ENCODE data around the gene FLCN. TPM values are rescaled to one million over a fixed set of nuclear protein-coding genes. Genes with fewer than 3 reads are reported as not detected.

The FLCN gene
- total RNA-seq, 1 donor from 2014 or later = 106 TPM

DNA sequence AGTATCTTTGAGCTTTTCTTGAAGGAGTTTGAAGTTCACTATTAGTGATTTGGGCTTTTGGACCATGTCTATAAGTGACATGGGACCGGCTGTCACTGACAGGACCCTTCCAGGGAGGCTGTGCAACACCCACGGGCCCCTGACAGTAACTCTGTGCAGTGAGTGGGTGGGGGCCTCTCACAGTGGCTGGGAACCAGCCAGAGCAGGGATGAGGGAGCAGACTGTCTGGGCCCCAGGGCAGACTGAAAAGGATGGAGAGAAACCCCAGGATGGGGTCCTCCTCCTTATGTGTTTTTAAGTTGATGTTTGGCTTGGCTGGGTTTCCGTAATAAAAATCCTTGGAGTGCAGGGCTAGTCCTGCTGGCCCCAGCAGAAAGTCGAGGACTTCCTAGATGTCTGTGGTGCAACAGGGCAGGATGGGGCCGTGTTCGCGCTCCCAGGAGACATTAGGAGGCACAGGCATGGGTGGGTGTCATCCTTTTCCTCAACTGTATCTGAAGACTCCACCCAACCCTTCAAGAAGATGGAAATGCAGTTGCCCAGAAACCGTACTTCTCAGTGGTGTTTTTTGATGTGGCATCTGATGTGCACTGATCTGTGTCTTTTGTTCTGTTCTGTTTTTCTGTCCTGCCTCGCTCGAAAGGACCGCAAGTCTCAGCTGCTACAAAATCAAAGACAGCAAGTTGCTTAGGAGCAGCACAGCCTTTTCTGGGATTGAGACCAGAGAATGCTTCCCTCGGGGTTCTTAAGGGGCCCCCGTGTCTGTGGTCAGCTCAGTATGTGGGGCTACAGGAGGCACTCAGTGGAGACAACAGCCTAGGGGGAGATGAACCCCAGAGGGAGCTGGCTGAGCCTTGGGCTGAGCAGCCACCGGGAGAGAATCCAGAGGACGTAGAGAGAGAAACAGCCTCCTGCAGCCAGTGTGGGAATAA is 55.0 kb downstream of the FLCN start:
- no peaks in the 10 kb centered on the region for H3K9me3 ChIP-seq
- TF ChIP-seq, protein P1, sequence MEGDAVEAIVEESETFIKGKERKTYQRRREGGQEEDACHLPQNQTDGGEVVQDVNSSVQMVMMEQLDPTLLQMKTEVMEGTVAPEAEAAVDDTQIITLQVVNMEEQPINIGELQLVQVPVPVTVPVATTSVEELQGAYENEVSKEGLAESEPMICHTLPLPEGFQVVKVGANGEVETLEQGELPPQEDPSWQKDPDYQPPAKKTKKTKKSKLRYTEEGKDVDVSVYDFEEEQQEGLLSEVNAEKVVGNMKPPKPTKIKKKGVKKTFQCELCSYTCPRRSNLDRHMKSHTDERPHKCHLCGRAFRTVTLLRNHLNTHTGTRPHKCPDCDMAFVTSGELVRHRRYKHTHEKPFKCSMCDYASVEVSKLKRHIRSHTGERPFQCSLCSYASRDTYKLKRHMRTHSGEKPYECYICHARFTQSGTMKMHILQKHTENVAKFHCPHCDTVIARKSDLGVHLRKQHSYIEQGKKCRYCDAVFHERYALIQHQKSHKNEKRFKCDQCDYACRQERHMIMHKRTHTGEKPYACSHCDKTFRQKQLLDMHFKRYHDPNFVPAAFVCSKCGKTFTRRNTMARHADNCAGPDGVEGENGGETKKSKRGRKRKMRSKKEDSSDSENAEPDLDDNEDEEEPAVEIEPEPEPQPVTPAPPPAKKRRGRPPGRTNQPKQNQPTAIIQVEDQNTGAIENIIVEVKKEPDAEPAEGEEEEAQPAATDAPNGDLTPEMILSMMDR (IDR thresholded peaks at IDR 0.05) = no peak
- peaks cover 78% of the 10 kb centered on the region for H3K36me3 ChIP-seq
- peak overlapping the region; percentile 3 for H3K27ac ChIP-seq
- no peak overlapping the region for H3K4me3 ChIP-seq
- ATAC-seq (no peak), DNase-seq (no peak)
- H3K27me3 ChIP-seq = no peaks in the 10 kb centered on the region
- peaks cover 17% of the 10 kb centered on the region for H3K4me1 ChIP-seq
- intact Hi-C loops (cut with DNase I) = no loop called here

DNA sequence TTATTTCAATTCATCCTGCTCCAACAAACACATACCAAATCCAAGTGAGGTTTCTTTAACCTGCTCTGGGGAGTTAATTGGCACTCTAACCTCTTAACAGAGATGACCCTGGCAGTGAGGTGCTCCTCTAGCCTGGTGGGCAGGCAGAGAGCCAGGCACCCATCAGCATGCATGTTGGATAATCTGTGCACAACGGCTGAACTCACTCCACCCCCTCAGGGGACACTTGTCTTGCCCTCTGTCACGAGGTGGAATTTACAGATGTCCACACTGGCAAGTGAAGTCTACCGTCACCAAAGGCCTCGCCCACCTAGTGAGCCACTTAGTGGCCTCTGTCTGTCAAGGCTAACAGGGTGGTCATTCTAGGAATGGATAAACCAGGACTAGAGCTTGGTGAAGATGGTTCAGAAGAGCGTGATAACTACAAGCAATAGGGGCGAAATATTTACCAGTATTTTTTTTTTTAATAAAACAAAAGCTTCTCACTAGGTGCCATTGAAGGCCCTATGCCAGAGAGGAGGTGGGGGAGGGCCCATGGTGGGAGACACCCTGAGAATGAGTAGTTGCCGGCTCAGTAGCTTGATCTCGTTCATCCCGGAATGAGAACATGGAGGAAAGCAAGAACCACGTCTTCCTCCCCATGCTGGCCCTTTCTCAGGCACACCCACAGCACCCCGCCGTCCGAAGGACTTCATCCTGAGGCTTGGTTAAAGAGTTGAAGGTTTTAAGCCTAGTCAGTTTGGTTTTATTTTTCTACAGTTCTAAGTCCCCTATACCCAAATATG is 56.0 kb downstream of the FLCN start:
- Histone ChIP-seq H3K9me3 (no peaks in the 10 kb centered on the region), H3K27ac (no peak overlapping the region), H3K27me3 (no peaks in the 10 kb centered on the region), H3K4me3 (no peak overlapping the region), H3K4me1 (peaks cover 14% of the 10 kb centered on the region), H3K36me3 (peaks cover 88% of the 10 kb centered on the region)
- intact Hi-C loops (cut with DNase I) = no loop called here
- DNase-seq = no peak
- TF ChIP-seq, protein P1 (IDR thresholded peaks at IDR 0.05) = no peak
- ATAC-seq = no peak

DNA sequence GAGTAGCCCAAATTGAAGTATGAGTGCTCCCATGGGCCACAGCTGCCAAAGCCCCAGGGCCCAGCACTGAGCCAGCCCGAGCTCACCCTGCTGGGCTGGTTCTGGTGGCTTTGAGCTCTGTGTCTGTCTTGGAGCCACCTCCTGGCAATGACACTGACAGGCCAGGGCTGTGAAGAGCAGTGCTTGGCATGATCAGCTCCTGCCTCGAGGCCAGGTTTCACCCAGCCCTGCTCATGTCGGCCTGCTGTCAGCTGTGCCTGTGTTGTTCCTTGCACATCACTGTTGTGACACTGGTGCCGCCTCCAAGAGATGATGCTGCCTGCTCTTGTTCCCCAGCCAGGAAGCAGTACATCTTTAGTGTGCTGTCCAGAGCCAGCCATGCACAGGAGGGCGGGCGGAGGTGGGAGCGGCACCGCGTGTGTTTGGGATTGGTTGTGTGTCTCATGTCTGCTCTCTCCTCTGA is 56.8 kb downstream of the FLCN start:
- Histone ChIP-seq H3K27me3 (no peaks in the 10 kb centered on the region), H3K4me3 (no peak overlapping the region), H3K27ac (no peak overlapping the region), H3K9me3 (no peaks in the 10 kb centered on the region), H3K4me1 (peaks cover 15% of the 10 kb centered on the region), H3K36me3 (peaks cover 91% of the 10 kb centered on the region)
- TF ChIP-seq, protein P1 (IDR thresholded peaks at IDR 0.05) = no peak
- intact Hi-C loops (cut with DNase I) = no loop called here
- no peak for ATAC-seq
- no peak for DNase-seq

DNA sequence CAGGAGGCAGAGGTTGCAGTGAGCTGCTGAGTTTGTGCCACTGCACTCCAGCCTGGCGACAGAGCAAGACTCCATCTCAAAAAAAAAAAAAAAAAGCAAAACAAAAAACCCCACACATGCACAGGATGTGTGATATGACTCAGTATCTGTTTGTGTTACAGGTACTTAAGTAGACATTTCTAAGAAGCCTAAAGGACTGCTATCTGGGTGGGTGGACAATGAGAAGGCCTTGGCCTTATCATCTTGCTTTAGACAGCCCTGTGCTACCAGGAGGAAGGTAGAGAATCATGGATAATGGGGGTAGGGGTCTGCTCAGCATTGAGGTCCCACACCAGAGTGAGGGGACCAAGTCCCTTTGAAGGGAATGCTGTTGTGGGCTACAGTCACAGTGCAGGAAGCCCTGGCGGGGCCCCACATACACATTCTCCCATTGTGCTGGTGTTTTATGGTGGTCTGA is 57.6 kb downstream of the FLCN start:
- peaks cover 96% of the 10 kb centered on the region for H3K36me3 ChIP-seq
- no peak overlapping the region for H3K27ac ChIP-seq
- H3K9me3 ChIP-seq = no peaks in the 10 kb centered on the region
- no peaks in the 10 kb centered on the region for H3K27me3 ChIP-seq
- TF ChIP-seq, protein P1 (IDR thresholded peaks at IDR 0.05) = no peak
- intact Hi-C loops (cut with DNase I) = no loop called here
- peaks cover 11% of the 10 kb centered on the region for H3K4me1 ChIP-seq
- no peak overlapping the region for H3K4me3 ChIP-seq
- DNase-seq (no peak), ATAC-seq (no peak)

DNA sequence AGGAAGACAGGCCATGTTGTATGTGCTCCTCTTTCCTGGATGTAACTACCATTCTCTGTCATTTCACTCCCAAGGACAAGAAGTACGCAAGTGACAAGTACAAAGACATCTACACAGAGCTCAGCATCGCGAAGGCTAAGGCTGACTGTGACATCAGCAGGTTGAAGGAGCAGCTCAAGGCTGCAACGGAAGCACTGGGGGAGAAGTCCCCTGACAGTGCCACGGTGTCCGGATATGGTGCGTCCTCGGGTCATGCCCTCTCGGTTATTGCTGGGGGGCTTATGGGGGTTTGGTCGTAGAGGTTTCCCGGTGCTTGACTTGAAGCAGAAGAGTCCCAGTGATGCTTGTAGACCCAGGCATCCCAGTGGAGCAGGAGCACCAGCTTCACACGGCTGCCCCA is 59.8 kb downstream of the FLCN start:
- H3K9me3 ChIP-seq = no peaks in the 10 kb centered on the region
- H3K4me3 ChIP-seq = no peak overlapping the region
- DNase-seq (no peak), ATAC-seq (no peak)
- H3K27me3 ChIP-seq = no peaks in the 10 kb centered on the region
- TF ChIP-seq, protein P1 (IDR thresholded peaks at IDR 0.05) = no peak
- H3K4me1 ChIP-seq = peaks cover 16% of the 10 kb centered on the region
- intact Hi-C loops (cut with DNase I) = no loop called here
- no peak overlapping the region for H3K27ac ChIP-seq
- H3K36me3 ChIP-seq = peaks cover 98% of the 10 kb centered on the region
